ENCODE data around the gene RAE1.
"Not testable (repeated sequence)": the region's sequence is repeated elsewhere in the genome, so short reads cannot be mapped to it uniquely, and the experiment has no call there.

The RAE1 gene

DNA sequence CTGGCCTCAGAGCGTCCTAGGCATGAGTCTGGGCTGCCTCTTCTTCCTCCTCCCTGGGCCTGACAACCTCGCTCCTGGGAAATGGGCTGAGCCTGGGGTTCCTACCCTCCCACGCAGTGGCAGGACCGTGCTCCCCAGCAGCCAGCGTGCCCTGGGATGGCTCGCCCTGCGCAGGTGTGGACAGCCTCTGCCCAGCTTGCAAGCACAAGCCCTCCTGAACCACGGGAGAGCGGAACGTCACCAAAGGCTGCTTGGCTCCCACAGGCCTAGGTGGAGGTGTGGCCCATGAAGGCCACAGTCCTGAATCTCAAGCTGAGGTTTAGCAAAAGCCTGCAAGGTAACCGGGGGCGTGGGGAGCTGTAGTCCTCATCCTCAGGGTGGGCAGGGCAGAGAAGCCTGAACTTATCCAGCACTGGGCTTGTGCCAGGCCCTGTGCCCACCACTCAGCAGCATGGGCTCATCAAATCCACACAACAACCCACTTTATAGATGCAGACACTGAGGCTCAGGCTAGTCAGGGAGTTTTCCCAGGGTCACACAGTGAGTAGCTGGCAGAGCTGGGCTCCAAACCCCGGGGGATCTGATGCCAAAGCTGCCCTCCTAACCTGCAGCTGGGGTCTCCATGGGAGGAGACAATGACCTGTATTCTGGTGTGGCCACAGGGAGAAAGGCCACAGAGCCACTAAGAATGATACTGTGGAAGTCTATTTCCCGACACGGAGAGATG lies 65.4 kb downstream of the RAE1 start:
- H2AFZ ChIP-seq (ENCODE audit: low read length) = no peak overlapping the region
- no peak overlapping the region for H3K4me2 ChIP-seq (ENCODE audit: low read depth, low read length, poor library complexity, severe bottlenecking)
- no peaks in the 10 kb centered on the region for H3F3A ChIP-seq (ENCODE audit: low read depth)
- TF ChIP-seq, protein P1, sequence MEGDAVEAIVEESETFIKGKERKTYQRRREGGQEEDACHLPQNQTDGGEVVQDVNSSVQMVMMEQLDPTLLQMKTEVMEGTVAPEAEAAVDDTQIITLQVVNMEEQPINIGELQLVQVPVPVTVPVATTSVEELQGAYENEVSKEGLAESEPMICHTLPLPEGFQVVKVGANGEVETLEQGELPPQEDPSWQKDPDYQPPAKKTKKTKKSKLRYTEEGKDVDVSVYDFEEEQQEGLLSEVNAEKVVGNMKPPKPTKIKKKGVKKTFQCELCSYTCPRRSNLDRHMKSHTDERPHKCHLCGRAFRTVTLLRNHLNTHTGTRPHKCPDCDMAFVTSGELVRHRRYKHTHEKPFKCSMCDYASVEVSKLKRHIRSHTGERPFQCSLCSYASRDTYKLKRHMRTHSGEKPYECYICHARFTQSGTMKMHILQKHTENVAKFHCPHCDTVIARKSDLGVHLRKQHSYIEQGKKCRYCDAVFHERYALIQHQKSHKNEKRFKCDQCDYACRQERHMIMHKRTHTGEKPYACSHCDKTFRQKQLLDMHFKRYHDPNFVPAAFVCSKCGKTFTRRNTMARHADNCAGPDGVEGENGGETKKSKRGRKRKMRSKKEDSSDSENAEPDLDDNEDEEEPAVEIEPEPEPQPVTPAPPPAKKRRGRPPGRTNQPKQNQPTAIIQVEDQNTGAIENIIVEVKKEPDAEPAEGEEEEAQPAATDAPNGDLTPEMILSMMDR (conservative IDR thresholded peaks at IDR 0.05; ENCODE audit: low read length) = no peak
- no peak for TF ChIP-seq EZH2phosphoT487 (IDR thresholded peaks at IDR 0.05; ENCODE audit: borderline replicate concordance)
- H3K27me3 ChIP-seq (ENCODE audit: insufficient read depth, low read length, poor library complexity, severe bottlenecking) = no peaks in the 10 kb centered on the region
- no peak overlapping the region for H3K4me3 ChIP-seq (ENCODE audit: low read length, poor library complexity, severe bottlenecking)
- H4K20me1 ChIP-seq (ENCODE audit: insufficient read depth, low read length, poor library complexity, severe bottlenecking) = no peaks in the 10 kb centered on the region
- H3K79me2 ChIP-seq (ENCODE audit: insufficient read depth, low read length) = no peaks in the 10 kb centered on the region
- no peaks in the 10 kb centered on the region for H3K9me2 ChIP-seq (replicated peaks; ENCODE audit: low read depth, low read length)
- H3K4me1 ChIP-seq (ENCODE audit: insufficient read depth, low read length, poor library complexity, severe bottlenecking) = no peaks in the 10 kb centered on the region
- no peaks in the 10 kb centered on the region for H3K36me3 ChIP-seq (ENCODE audit: insufficient read depth, low read length)
- H3K9me3 ChIP-seq (ENCODE audit: insufficient read depth, low read depth, low read length) = no peaks in the 10 kb centered on the region
- H3K9ac ChIP-seq (ENCODE audit: low read depth, low read length, poor library complexity, severe bottlenecking) = no peak overlapping the region

DNA sequence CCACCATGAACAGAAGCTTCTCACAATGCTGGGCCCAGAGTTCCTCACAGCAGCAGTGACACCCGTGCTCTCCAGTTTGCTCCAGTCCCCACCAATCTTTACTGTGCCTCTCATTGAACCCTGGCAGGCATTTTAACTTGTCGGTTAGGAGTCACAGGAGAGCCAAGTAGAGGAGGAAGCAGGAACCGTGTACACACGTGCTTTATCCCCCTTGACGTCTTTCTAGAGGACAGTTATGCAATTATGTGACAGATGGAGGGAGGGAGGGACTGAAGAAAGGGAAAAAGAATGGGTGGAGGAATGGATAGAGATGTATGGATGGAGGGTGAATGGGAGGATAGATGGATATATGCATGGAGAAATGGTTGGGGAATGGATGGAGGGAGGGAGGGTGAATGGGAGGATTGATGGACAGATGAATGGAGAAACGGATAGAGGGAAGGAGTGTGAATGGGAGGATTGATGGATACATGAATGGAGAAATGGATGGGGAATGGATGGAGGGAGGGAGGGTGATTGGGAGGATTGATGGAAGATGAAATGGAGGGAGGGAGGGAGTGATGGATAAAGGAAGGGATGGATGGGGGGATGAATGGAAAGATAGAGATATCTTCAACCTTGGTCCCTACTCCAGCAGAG lies 66.1 kb downstream of the RAE1 start:
- H3K9me2 ChIP-seq (replicated peaks; ENCODE audit: low read depth, low read length) = no peaks in the 10 kb centered on the region
- H4K20me1 ChIP-seq (ENCODE audit: insufficient read depth, low read length, poor library complexity, severe bottlenecking) = no peaks in the 10 kb centered on the region
- H3K9me3 ChIP-seq (ENCODE audit: insufficient read depth, low read depth, low read length) = no peaks in the 10 kb centered on the region
- no peaks in the 10 kb centered on the region for H3K4me1 ChIP-seq (ENCODE audit: insufficient read depth, low read length, poor library complexity, severe bottlenecking)
- H3K4me3 ChIP-seq (ENCODE audit: low read length, poor library complexity, severe bottlenecking) = no peak overlapping the region
- H2AFZ ChIP-seq (ENCODE audit: low read length) = no peak overlapping the region
- no peaks in the 10 kb centered on the region for H3K36me3 ChIP-seq (ENCODE audit: insufficient read depth, low read length)
- no peaks in the 10 kb centered on the region for H3K27me3 ChIP-seq (ENCODE audit: insufficient read depth, low read length, poor library complexity, severe bottlenecking)
- TF ChIP-seq EZH2phosphoT487 (IDR thresholded peaks at IDR 0.05; ENCODE audit: borderline replicate concordance) = no peak
- TF ChIP-seq, protein P1 (conservative IDR thresholded peaks at IDR 0.05; ENCODE audit: low read length) = no peak
- H3K9ac ChIP-seq (ENCODE audit: low read depth, low read length, poor library complexity, severe bottlenecking) = no peak overlapping the region
- no peaks in the 10 kb centered on the region for H3F3A ChIP-seq (ENCODE audit: low read depth)
- no peaks in the 10 kb centered on the region for H3K79me2 ChIP-seq (ENCODE audit: insufficient read depth, low read length)
- no peak overlapping the region for H3K4me2 ChIP-seq (ENCODE audit: low read depth, low read length, poor library complexity, severe bottlenecking)

DNA sequence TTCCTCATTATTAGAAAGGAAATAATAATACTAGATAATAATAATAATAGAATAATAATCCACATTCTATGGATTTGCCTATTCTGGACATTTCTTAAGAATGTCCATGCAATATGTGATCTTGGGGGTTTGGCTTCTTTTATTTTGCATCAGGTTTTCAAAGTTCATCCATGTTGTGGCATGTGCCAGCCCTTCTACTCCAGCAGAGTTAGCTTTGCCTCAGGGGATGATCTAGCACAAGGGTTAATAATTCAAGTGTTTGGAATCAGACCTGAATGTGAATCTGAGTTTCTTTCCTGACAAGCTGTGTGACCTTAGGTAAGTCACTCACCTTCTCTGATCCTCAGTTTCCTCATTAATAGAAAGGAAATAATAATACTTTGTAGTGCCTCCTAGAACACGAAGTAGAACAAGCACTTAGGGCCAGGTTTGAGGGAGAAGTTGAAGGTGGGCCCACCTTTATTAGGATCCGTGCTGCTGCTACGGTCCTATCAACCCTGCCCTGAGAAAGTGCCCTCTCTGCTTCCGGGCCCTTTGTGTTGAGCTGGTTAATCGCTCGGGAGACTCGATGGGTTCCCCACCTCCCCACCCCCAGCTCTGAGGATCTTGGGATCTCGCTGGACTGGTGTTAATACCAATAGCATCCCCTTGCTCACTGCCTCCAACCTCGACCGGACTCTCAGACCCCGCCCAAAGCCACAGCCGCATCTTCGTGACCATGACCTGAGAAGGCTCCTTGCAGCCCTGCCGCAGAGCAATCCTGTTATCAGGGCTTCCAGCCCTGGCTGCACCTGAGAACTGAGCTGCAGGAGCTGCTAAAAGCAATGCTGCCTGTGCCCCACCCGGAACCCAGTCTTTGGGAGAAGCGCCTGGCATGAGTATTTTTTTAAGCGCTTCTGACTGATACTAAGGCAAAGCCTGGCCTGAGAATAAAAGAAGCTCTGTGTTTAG lies 67.0 kb downstream of the RAE1 start:
- no peaks in the 10 kb centered on the region for H3K79me2 ChIP-seq (ENCODE audit: insufficient read depth, low read length)
- H4K20me1 ChIP-seq (ENCODE audit: insufficient read depth, low read length, poor library complexity, severe bottlenecking) = no peaks in the 10 kb centered on the region
- H3K4me3 ChIP-seq (ENCODE audit: low read length, poor library complexity, severe bottlenecking) = no peak overlapping the region
- no peak overlapping the region for H3K4me2 ChIP-seq (ENCODE audit: low read depth, low read length, poor library complexity, severe bottlenecking)
- H3K36me3 ChIP-seq (ENCODE audit: insufficient read depth, low read length) = no peaks in the 10 kb centered on the region
- H3K9me2 ChIP-seq (replicated peaks; ENCODE audit: low read depth, low read length) = no peaks in the 10 kb centered on the region
- no peaks in the 10 kb centered on the region for H3F3A ChIP-seq (ENCODE audit: low read depth)
- no peak overlapping the region for H2AFZ ChIP-seq (ENCODE audit: low read length)
- H3K27me3 ChIP-seq (ENCODE audit: insufficient read depth, low read length, poor library complexity, severe bottlenecking) = no peaks in the 10 kb centered on the region
- no peaks in the 10 kb centered on the region for H3K4me1 ChIP-seq (ENCODE audit: insufficient read depth, low read length, poor library complexity, severe bottlenecking)
- H3K9me3 ChIP-seq (ENCODE audit: insufficient read depth, low read depth, low read length) = no peaks in the 10 kb centered on the region
- TF ChIP-seq EZH2phosphoT487 (IDR thresholded peaks at IDR 0.05; ENCODE audit: borderline replicate concordance) = no peak
- TF ChIP-seq, protein P1 (conservative IDR thresholded peaks at IDR 0.05; ENCODE audit: low read length) = no peak
- no peak overlapping the region for H3K9ac ChIP-seq (ENCODE audit: low read depth, low read length, poor library complexity, severe bottlenecking)

DNA sequence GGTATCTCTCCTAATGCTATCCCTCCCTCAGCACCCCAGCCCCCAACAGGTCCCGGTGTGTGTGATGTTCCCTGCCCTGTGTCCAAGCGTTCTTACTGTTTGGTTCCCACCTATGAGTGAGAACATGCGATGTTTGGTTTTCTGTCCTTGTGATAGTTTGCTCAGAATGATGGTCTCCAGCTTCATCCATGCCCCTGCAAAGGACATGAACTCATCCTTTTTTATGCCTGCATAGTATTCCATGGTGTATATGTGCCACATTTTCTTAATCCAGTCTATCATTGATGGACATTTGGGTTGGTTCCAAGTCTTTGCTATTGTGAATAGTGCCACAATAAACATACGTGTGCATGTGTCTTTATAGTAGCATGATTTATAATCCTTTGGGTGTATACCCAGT lies 68.4 kb downstream of the RAE1 start:
- H2AFZ ChIP-seq (ENCODE audit: low read length); H3K79me2 ChIP-seq (ENCODE audit: insufficient read depth, low read length); H4K20me1 ChIP-seq (ENCODE audit: insufficient read depth, low read length, poor library complexity, severe bottlenecking); H3K4me2 ChIP-seq (ENCODE audit: low read depth, low read length, poor library complexity, severe bottlenecking); H3K4me3 ChIP-seq (ENCODE audit: low read length, poor library complexity, severe bottlenecking); H3K9ac ChIP-seq (ENCODE audit: low read depth, low read length, poor library complexity, severe bottlenecking); H3K27me3 ChIP-seq (ENCODE audit: insufficient read depth, low read length, poor library complexity, severe bottlenecking); H3K4me1 ChIP-seq (ENCODE audit: insufficient read depth, low read length, poor library complexity, severe bottlenecking); H3K9me2 ChIP-seq (replicated peaks; ENCODE audit: low read depth, low read length); H3K9me3 ChIP-seq (ENCODE audit: insufficient read depth, low read depth, low read length); H3K36me3 ChIP-seq (ENCODE audit: insufficient read depth, low read length); H3F3A ChIP-seq (ENCODE audit: low read depth): not testable (repeated sequence)
